Cerebellar cortex (tissue), 1 donor: ENCODE measurements around the gene PTK7.
"Not testable (repeated sequence)": the region's sequence is repeated elsewhere in the genome, so short reads cannot be mapped to it uniquely, and the experiment has no call there.

Experiments used
- DNase-seq: peaks from one replicate; pipeline ENCODE4 v3.0.0-alpha.2; 2015; ENCODE audit warnings: low spot score

PTK7 gene

GRCh38 chr6:43075670-43076463 lies at the start of gene PTK7:
Gene PTK7, plus strand, starts transcription at chr6:43076314. Its CDS starts 175 bp downstream, at chr6:43076489.
- DNase-seq: peak; percentile 75

GRCh38 chr6:43026365-43026764 lies 49.7 kb upstream of the PTK7 start:
- no peak for DNase-seq

GRCh38 chr6:43029120-43029519 lies 47.0 kb upstream of the PTK7 start:
- DNase-seq: no peak

GRCh38 chr6:43032326-43032725 lies 43.8 kb upstream of the PTK7 start:
- no peak for DNase-seq

- DNase-seq: no peak
These were observed 42.5 kb upstream of the PTK7 start for GRCh38 chr6:43033496-43034189.

GRCh38 chr6:43034190-43034525 lies 42.0 kb upstream of the PTK7 start:
- no peak for DNase-seq

- no peak for DNase-seq
These were observed 40.5 kb upstream of the PTK7 start for GRCh38 chr6:43035495-43036194.

- DNase-seq: no peak
These were observed 39.4 kb upstream of the PTK7 start for GRCh38 chr6:43036712-43037111.

GRCh38 chr6:43037197-43037596 lies 38.9 kb upstream of the PTK7 start:
- DNase-seq: no peak

- DNase-seq: no peak
These were observed 38.4 kb upstream of the PTK7 start for GRCh38 chr6:43037706-43038105.

GRCh38 chr6:43038727-43039126 lies 37.4 kb upstream of the PTK7 start:
- DNase-seq: no peak

- DNase-seq: peak; percentile 62
These were observed 35.4 kb upstream of the PTK7 start for GRCh38 chr6:43040542-43041257.

- not testable (repeated sequence) for DNase-seq
These were observed 34.6 kb upstream of the PTK7 start for GRCh38 chr6:43041475-43041874.

- DNase-seq: no peak
These were observed 32.8 kb upstream of the PTK7 start for GRCh38 chr6:43043310-43043709.

- DNase-seq: peak; percentile 53
These were observed 30.7 kb upstream of the PTK7 start for GRCh38 chr6:43045371-43045930.

GRCh38 chr6:43047998-43048397 lies 28.1 kb upstream of the PTK7 start:
- DNase-seq: no peak

GRCh38 chr6:43050981-43051380 lies 25.1 kb upstream of the PTK7 start:
- no peak for DNase-seq

- DNase-seq: no peak
These were observed 23.8 kb upstream of the PTK7 start for GRCh38 chr6:43052225-43052841.

- no peak for DNase-seq
These were observed 23.1 kb upstream of the PTK7 start for GRCh38 chr6:43052842-43053544.

- DNase-seq: peak; percentile 97
These were observed 22.4 kb upstream of the PTK7 start, which contains the start of gene CUL7 for GRCh38 chr6:43053545-43054205. Gene CUL7, minus strand, starts transcription at chr6:43053851. Its CDS starts 1,063 bp downstream, at chr6:43052788.
